ENCODE data around the gene CTCFL.

GRCh38 chr20:57451795-57452661 is 72.9 kb downstream of the CTCFL start:
- TF ChIP-seq POLR2A (IDR thresholded peaks at IDR 0.05; ENCODE audit: low read depth, low read length) (no peak), TAF1 (IDR thresholded peaks at IDR 0.05; ENCODE audit: borderline replicate concordance, low read depth, low read length) (no peak)
